Inflammatory macrophage treated with lipopolysaccharide for 4 hours (primary cell): ENCODE results near the gene HS6ST2.
"Not testable (repeated sequence)": the region's sequence is repeated elsewhere in the genome, so short reads cannot be mapped to it uniquely, and the experiment has no call there.

Experiments
- DNase-seq: peaks from one replicate; pipeline ENCODE4 v3.0.0-alpha.2; 2020

Gene HS6ST2

GRCh38 chrX:132940727-132941327, 17.6 kb downstream of the HS6ST2 start:
- DNase-seq = no peak

DNA sequence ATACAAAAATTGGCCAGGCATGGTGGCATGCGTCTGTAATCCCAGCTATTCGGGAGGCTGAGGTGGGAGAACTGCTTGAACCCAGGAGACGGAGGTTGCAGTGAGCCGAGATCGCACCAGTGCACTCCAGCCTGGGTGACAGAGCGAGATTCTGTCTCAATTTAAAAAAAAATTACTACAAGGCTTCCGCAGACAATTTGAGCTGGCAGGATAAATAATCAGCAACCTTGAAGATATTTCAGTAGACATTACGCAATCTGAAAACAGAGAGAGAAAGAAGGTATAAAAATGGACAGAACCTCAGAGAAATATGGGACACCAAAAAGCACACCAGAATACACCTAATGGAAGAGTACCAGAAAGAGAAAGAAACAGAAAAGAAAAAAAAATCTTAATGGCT, 25.3 kb downstream of the HS6ST2 start:
- DNase-seq = no peak

- no peak for DNase-seq
Observed at GRCh38 chrX:132924426-132924825, 34.0 kb downstream of the HS6ST2 start.

GRCh38 chrX:132918523-132918922, 39.9 kb downstream of the HS6ST2 start:
- no peak for DNase-seq

DNA sequence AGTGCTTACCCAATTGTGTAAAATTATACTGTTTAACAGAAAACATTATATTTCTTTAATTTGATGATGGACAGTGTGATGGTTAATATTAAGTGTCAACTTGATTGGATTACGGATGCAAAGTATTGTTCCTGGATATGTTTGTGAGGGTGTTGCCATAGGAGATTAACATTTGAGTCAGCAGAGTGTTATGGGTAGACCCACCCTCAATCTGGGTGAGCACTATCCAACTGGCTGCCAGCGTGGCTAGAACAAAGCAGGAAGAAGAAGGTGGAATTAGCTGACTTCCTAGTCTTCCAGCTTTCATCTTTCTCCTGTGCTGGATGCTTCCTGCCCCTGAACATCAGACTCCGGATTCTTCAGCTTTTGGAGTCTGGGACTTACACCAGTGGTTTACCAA, 42.1 kb downstream of the HS6ST2 start:
- no peak for DNase-seq

GRCh38 chrX:132909643-132910042, 48.8 kb downstream of the HS6ST2 start:
- no peak for DNase-seq

DNA sequence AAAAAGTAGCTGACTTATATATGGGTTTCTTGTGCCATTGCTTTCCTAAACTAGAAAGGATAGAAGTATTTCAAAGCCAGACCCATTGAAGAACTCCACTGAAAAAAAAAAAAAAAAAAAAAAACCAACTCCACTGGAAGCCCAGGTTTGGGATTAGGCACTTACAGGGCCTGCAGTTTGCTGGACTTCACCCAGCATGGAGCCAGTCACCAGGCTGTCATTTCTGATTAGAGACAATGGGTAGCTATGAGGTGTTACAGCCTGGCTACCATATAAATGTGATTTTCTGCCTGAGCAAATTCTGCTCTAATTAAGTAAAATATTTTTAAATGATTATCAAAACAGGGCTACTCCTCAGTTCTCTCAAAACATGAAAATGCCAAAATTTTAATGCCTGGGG, 49.5 kb downstream of the HS6ST2 start:
- DNase-seq = no peak

DNA sequence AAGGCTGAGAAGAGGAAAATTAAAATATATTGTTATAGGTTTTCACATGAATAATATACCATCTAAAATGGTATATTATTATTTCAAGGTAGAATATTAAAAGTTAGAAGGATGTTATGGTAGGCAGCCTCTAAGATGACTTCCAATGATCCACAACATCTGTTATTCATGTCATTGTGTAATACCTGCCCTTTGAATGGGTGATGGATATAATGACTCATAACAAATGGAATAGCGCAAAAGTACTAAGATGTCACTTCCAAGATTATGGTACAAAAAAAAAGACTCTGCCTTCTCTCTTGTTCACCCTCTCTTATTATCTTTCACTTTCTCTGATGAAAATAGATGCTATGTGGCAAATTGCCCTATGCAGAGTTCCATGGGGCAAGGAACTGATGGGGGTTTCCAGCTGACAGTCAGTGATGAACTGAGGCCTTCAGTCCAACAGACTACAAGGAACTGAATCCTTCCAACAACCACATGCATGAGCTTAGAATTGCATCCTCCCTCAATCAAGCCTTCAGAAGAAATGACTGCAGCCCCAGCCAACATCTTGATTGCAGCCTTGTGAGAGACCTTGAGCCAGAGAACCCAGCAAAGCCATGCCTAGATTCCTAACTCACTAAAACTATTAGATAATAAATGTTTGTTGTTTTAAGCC, 57.7 kb downstream of the HS6ST2 start:
- DNase-seq = no peak

DNA sequence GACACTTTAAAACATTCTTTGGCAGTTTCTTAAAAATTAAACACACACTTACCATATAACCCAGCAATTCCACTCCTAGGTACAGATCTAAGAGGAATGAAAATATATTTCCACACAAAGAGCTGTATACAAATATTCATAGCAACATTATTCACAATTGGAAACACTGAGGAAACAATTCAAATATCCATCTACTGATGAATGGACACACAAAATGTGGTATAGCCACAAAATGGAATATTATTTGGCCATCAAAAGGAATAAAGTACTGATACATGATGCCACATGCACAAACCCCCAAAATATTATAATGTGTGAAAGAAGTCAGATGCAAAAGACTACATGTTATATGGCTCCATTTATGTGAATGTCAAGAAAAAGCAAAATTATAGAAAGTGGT, 70.9 kb downstream of the HS6ST2 start:
- no peak for DNase-seq

DNA sequence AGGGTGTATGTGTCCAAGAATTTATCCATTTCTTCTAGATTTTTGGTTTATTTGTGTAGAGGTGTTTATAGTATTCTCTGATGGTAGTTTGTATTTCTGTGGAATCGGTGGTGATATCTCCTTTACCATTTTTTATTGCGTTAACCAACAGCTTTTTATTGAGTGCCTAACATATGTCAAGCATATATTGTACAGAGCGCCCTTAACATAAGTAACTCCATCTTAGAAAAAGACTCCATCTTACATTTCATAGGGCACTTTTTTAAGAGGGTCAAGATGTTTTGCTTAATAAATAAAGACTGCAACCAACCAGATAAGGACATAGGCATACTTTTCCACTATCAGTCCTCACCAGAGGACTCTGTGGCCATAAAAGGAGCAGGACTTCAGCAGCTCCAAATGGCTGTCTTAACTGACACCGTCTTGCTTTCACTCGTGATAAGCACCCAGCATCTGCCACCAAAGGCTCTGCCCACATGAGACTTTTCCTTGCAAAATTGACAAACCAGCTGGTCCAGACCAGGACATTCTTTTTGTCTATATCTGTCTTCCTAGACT, 75.0 kb downstream of the HS6ST2 start:
- no peak for DNase-seq

DNA sequence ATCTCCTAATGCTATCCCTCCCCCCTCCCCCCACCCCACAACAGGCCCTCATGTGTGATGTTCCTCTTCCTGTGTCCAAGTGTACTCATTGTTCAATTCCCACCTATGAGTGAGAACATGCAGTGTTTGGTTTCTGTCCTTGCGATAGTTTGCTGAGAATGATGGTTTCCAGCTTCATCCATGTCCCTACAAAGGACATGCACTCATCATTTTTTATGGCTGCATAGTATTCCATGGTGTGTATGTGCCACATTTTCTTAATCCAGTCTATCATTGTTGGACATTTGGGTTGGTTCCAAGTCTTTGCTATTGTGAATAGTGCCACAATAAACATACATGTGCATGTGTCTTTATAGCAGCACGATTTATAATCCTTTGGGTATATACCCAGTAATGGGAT, 77.7 kb downstream of the HS6ST2 start:
- not testable (repeated sequence) for DNase-seq

- no peak for DNase-seq
Observed at GRCh38 chrX:132877954-132878536, 80.4 kb downstream of the HS6ST2 start.

- no peak for DNase-seq
Observed at GRCh38 chrX:132876523-132877338, 81.7 kb downstream of the HS6ST2 start.

GRCh38 chrX:132875650-132876522, 82.5 kb downstream of the HS6ST2 start:
- DNase-seq = no peak

GRCh38 chrX:132862562-132862961, 95.9 kb downstream of the HS6ST2 start:
- no peak for DNase-seq

- no peak for DNase-seq
Observed at GRCh38 chrX:132861076-132861475, 97.4 kb downstream of the HS6ST2 start.

DNA sequence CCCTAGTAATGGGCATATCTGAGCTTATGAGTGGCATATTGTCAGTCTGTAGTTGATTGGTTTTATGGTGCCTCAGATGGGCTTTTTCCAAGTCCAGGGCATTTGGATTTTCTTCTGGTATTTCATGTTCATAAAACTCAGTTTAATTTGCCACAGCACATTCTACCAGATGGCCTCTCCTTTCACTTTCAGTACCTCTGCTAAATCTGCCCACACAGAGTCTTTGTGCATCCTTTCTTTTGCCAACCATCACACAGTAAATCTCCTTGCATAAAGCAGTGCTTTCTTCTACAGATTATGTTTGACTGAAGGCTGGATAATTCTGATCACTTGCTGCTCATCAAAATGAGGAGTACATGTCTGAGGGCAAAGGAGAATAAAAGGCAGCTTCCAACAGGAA, 98.2 kb downstream of the HS6ST2 start:
- no peak for DNase-seq

DNA sequence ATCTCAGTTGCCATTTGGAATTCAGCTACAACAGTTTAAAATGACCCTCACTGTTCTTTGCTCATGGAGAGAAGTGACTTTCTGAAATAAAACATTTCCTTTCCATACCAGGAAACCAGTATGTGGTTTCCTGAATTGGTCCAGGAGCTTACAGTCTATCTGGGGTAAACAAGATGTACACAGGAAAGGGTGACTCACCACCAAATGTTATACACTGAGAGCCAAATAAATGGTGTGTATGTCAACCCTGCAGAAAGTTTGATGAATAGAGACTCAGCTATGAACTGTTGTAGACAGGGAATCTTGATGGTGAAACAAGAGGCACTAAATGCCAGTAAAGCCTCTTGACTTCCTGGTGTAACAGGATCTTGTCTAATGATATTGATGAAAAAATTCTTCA, 100.4 kb downstream of the HS6ST2 start:
- DNase-seq = no peak

DNA sequence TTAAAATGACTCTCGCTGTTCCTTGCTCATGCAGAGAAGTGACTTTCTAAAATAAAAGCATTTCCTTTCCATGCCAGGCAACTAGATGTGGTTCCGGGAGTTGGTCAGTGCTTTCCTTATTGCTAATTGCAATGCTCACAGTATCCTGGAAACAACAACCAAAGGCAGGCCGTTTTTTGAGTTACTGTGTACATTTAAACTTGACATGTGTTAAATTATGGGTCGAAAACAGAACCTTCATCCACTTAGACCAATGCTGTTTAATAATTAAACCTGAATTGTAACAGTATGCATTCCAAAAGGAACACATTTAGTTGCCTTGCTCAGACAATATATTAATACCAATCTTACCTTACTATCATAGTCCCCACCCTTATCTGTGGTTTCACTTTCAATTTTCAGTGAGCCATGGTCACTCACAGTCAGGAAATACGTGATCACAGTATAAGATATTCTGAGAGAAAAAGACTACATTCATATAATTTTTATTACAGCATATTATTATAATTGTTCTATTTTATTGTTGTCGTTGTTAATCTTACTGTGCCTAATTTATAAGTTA, 102.6 kb downstream of the HS6ST2 start:
- no peak for DNase-seq

DNA sequence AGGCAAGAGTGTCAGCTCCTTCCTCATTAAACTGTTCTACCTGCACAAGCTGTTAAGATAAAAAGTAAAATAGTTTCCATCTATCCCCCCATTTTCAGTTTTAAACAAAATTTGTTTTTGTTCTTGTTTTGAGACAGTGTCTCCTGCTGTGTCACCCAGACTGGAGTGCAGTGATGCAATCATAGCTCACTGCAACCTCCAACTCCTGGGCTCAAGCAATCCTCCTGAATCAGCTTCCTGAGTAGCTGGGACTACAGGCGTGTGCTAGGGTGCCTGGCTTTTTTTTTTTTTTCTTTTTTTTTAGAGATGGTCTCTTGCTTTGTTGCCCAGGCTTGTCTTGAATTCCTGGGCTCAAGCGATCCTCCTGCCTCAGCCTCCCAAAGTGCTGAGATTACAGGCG, 105.4 kb downstream of the HS6ST2 start:
- DNase-seq = no peak

DNA sequence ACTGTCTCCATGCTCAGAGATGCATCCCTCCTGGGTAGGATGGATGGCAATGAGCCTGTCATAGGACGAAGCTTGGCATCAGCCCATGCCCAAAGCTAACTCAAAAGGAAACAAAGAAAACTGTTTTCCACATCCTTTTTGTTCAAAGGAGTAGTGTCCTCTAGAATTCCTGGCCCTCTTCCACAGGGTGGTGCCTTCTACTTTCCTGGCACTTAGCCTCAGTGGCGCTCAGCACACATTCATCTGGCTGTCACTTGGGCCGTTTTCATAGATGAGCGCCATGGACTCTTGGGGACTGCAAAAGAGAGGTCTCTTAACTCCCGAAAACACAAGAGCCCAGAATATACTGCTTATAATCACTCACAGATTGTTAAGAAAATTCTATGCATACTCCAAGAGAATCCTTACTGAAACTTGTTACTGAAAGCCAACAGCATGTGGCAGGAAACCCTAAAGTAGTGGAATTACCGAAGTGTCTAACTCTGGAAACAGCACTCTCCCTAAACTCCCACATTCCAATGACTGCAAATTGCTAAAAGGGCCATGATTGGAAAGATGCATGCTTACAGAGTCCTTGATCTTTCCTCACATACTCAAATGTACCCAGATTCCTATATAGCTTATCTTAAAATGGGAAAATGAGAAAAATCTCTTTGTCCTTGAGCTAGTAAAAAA, 110.0 kb downstream of the HS6ST2 start:
- DNase-seq = no peak

DNA sequence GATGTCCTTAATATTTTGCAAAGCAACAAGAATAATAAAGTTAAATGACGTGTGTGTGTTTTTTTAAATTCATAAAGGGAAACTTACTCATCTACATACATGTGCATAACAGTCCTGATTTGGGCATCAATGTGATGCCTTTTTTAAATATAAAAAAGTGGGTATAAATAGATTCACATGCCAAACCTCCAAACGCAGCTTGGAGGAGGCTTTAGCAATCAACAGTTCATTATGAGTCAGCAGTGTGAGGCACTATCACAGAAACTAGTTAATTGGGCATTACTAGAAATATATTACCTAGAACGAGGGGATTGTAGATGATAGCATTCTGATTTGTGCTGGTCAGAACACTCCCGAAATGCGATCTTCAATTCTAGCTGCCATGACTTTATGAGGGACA, 115.1 kb downstream of the HS6ST2 start:
- no peak for DNase-seq
